ENCODE measurements around the gene YIPF4. TPM values are rescaled to one million over a fixed set of nuclear protein-coding genes. Genes with fewer than 3 reads are reported as not detected.
"Not testable (repeated sequence)": the region's sequence is repeated elsewhere in the genome, so short reads cannot be mapped to it uniquely, and the experiment has no call there.

Gene YIPF4
- total RNA-seq, 4 donors from 2014 or later, result 21.3 to 48.3 (median 33.6) TPM

GRCh38 chr2:32363597-32363996 lies 85.9 kb downstream of the YIPF4 start:
- Histone ChIP-seq H3K4me1 (peaks cover 11 to 97% (median 20%) of the 10 kb centered on the region in 3 donors), H3K27ac (no peak overlapping the region), H3K27me3 (no peaks in the 10 kb centered on the region), H3K4me3 (no peak overlapping the region), H3K9me3 (no peaks in the 10 kb centered on the region), H3K36me3 (no peaks in the 10 kb centered on the region)
- 71 to 73% methylated on average over 2 of the region's 2 CpGs for WGBS, 2 donors (ENCODE audit: low coverage in 1 of 2)
- TF ChIP-seq POLR2A (IDR thresholded peaks at IDR 0.05), result no peak
- TF ChIP-seq POLR2AphosphoS5 (IDR thresholded peaks at IDR 0.05), result no peak
- TF ChIP-seq EP300 (IDR thresholded peaks at IDR 0.05), result no peak
- TF ChIP-seq CTCF (IDR thresholded peaks at IDR 0.05), result no peak
- ATAC-seq, result no peak

- peaks cover 4 to 97% (median 15%) of the 10 kb centered on the region in 3 donors for H3K4me1 ChIP-seq
- not testable (repeated sequence) for H3K9me3 ChIP-seq, H3K4me3 ChIP-seq, ATAC-seq, H3K36me3 ChIP-seq, H3K27me3 ChIP-seq, H3K27ac ChIP-seq
- WGBS, 2 donors (ENCODE audit: low coverage in 1 of 2), result 87 to 93% methylated on average over 6 to 9 of the region's 9 CpGs
Observed at GRCh38 chr2:32364290-32364689, 86.6 kb downstream of the YIPF4 start.

GRCh38 chr2:32365679-32366078 lies 88.0 kb downstream of the YIPF4 start:
- H3K36me3 ChIP-seq, H3K27ac ChIP-seq, H3K9me3 ChIP-seq, H3K27me3 ChIP-seq, H3K4me3 ChIP-seq, ATAC-seq: not testable (repeated sequence)
- H3K4me1 ChIP-seq, result peaks cover 3 to 95% (median 7%) of the 10 kb centered on the region in 3 donors
- 82 to 100% methylated on average over 3 of the region's 3 CpGs for WGBS, 2 donors (ENCODE audit: low coverage in 1 of 2)

Other genes with a start within 250 kb of the YIPF4 start
- 10 to 100 TPM; 53.4 to 88.1 (median 70.2) TPM for gene DPY30, start 238.1 kb upstream of the YIPF4 start, total RNA-seq
- 10 to 100 TPM; 14.7 to 24.6 (median 15.6) TPM for gene SPAST, start 214.3 kb upstream of the YIPF4 start, total RNA-seq
- gene SLC30A6, start 112.0 kb upstream of the YIPF4 start, total RNA-seq, result 10 to 100 TPM; 14.5 to 20.1 (median 16.1) TPM
- gene NLRC4, start 13.0 kb upstream of the YIPF4 start, total RNA-seq, result 1 to 10 TPM in 2 of 4 donors, under 1 TPM in 2; 0.31 to 2.2 (median 1.3) TPM
- gene BIRC6, start 79.1 kb downstream of the YIPF4 start, total RNA-seq, result 100 to 1,000 TPM in 2 of 4 donors, 10 to 100 TPM in 2; 69.5 to 168 (median 92.7) TPM

All from gastroesophageal sphincter (tissue), 4 donors.